ENCODE data around the gene MANF. TPM values are rescaled to one million over a fixed set of nuclear protein-coding genes. Genes with fewer than 3 reads are reported as not detected.

Gene MANF
- total RNA-seq, 3 donors from 2014 or later, result 34.2 to 80.6 (median 40.0) TPM

- Histone ChIP-seq H3K4me1 (no peaks in the 10 kb centered on the region), H3K36me3 (no peaks in the 10 kb centered on the region), H3K4me3 (no peak overlapping the region), H3K27ac (no peak overlapping the region), H3K9me3 (no peaks in the 10 kb centered on the region), H3K27me3 (no peaks in the 10 kb centered on the region)
- DNase-seq (ENCODE audit: low spot score in 2 of 2), result no peak
- TF ChIP-seq POLR2A (IDR thresholded peaks at IDR 0.05) (no peak), CTCF (IDR thresholded peaks at IDR 0.05) (no peak), POLR2AphosphoS5 (IDR thresholded peaks at IDR 0.05) (no peak)
- intact Hi-C loops (cut with DNase I; ENCODE audit: low total_unique reads), result no loop called here
Observed at GRCh38 chr3:51378065-51378464, 7.0 kb upstream of the MANF start.

- Histone ChIP-seq H3K4me3 (no peak overlapping the region), H3K36me3 (no peaks in the 10 kb centered on the region), H3K27me3 (no peaks in the 10 kb centered on the region), H3K9me3 (no peaks in the 10 kb centered on the region), H3K27ac (no peak overlapping the region), H3K4me1 (peaks cover 0 to 5% of the 10 kb centered on the region in 2 donors)
- intact Hi-C loops (cut with DNase I; ENCODE audit: low total_unique reads), result no loop called here
- no peak for DNase-seq (ENCODE audit: low spot score in 2 of 2)
- no peak for TF ChIP-seq CTCF (IDR thresholded peaks at IDR 0.05)
Observed at GRCh38 chr3:51378726-51379125, 6.4 kb upstream of the MANF start.

GRCh38 chr3:51379301-51379700 is 5.8 kb upstream of the MANF start:
- no peak overlapping the region for H3K27ac ChIP-seq
- intact Hi-C loops (cut with DNase I; ENCODE audit: low total_unique reads), result no loop called here
- no peak for DNase-seq (ENCODE audit: low spot score in 2 of 2)

GRCh38 chr3:51379746-51380455 is 5.2 kb upstream of the MANF start:
- no peak for DNase-seq (ENCODE audit: low spot score in 2 of 2)
- Histone ChIP-seq H3K4me1 (peaks cover 5 to 9% of the 10 kb centered on the region in 2 donors), H3K27ac (no peak overlapping the region), H3K27me3 (no peaks in the 10 kb centered on the region), H3K9me3 (no peaks in the 10 kb centered on the region), H3K36me3 (no peaks in the 10 kb centered on the region), H3K4me3 (no peak overlapping the region)
- TF ChIP-seq POLR2A (IDR thresholded peaks at IDR 0.05) (no peak), POLR2AphosphoS5 (IDR thresholded peaks at IDR 0.05) (no peak), CTCF (IDR thresholded peaks at IDR 0.05) (no peak)
- intact Hi-C loops (cut with DNase I; ENCODE audit: low total_unique reads), result no loop called here

More at GRCh38 chr3:51379301-51379700, 5.8 kb upstream of the MANF start:
- no peak for TF ChIP-seq POLR2A (IDR thresholded peaks at IDR 0.05)
- peaks cover 4 to 9% of the 10 kb centered on the region in 2 donors for H3K4me1 ChIP-seq
- H3K36me3 ChIP-seq, result no peaks in the 10 kb centered on the region
- no peaks in the 10 kb centered on the region for H3K9me3 ChIP-seq
- H3K4me3 ChIP-seq, result no peak overlapping the region
- no peaks in the 10 kb centered on the region for H3K27me3 ChIP-seq

- Histone ChIP-seq H3K27me3 (no peaks in the 10 kb centered on the region), H3K4me3 (no peak overlapping the region), H3K27ac (no peak overlapping the region), H3K36me3 (no peaks in the 10 kb centered on the region), H3K9me3 (no peaks in the 10 kb centered on the region), H3K4me1 (peaks cover 5 to 9% of the 10 kb centered on the region in 2 donors)
- intact Hi-C loops (cut with DNase I; ENCODE audit: low total_unique reads), result no loop called here
- no peak for TF ChIP-seq POLR2AphosphoS5 (IDR thresholded peaks at IDR 0.05)
- no peak for TF ChIP-seq CTCF (IDR thresholded peaks at IDR 0.05)
- no peak for TF ChIP-seq POLR2A (IDR thresholded peaks at IDR 0.05)
- DNase-seq (ENCODE audit: low spot score in 2 of 2), result no peak
Observed at GRCh38 chr3:51380601-51381332, 4.3 kb upstream of the MANF start.
